NCI-H524 treated with DMSO at 0.1 percent for 48 hours (cell line): ENCODE results near the gene MLLT6.

ENCODE experiments used
- DNase-seq: peaks from one replicate; lab custom pipeline; 2025; lab: John Stamatoyannopoulos, UW

The MLLT6 gene

DNA sequence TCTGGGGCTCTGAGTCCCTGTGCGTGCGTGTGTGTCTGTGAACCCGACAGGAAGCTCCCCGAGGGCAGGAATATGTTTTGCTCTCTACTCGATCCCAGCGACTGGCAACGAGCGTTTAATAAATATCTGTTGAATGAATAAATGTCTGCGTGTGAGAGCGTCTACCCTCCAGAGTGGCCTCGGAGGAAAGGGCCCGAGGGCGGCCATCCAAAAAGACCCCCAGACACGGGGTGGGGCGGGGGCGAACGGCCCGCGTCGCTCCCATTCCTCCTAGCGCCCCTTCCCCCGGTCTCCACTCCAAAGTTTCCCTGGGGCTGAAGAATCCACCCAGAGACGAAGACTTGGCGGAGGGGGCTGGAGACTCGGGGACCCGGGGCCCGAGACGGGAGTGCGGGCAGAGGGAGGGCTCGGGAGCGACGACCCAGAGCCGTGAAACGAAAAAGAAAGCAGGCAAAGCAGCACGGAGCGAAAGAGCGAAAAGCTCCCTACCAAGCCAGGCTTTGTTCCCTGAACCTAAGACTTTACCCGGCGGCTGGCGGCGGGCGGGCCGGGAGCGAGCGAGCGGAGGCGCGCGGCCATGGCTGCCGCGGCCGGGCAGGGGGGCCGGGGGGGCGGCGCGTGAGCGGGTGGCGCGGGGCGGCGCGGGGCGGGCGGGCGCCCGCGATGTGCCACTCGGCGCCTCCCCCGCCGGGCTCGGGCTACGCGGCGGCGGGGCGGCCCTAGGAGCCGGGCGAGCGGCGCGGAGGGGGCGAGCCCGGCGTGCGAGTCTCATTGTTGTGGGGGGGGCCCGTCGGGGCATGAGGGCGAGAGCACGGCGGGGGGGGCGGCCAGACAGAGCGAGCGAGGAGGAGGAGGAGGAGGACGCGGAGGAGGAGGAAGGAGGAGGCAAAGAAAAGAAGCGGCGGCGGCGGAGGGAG lies at the start of gene MLLT6:
Gene MLLT6 (plus strand): TSS at position 668 of the 917 bp plus-strand sequence. CDS start 360 bp downstream, outside the sequence.
- no peak for DNase-seq

GRCh38 chr17:38656959-38657823 lies 47.9 kb upstream of the MLLT6 start:
- no peak for DNase-seq

- DNase-seq, result no peak
These were observed 47.0 kb upstream of the MLLT6 start for GRCh38 chr17:38657824-38658740.

- DNase-seq, result no peak
These were observed 46.2 kb upstream of the MLLT6 start for GRCh38 chr17:38658741-38659345.

DNA sequence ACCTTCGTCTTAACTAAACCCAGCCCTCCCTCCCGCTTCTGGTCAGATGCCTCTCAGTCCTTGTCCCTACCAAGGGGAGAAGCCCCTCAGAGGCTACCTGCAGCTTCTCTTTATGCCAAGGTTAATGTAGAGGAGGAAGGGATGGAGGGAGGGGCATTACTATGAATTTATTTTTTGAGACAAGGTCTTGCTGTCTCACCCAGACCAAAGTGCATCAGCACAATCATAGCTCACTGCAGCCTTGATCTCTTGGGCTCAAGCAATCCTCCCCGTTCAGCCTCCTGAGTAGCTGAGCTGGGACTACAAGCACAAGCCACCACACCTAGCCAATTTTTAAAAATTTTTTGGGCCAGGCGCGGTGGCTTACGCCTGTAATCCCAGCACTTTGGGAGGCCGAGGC lies 45.7 kb upstream of the MLLT6 start:
- DNase-seq, result no peak

- no peak for DNase-seq
These were observed 44.7 kb upstream of the MLLT6 start for GRCh38 chr17:38660097-38661025.

- DNase-seq, result peak; percentile 40
These were observed 41.8 kb upstream of the MLLT6 start for GRCh38 chr17:38663125-38663751.

- no peak for DNase-seq
These were observed 41.0 kb upstream of the MLLT6 start for GRCh38 chr17:38663964-38664644.

DNA sequence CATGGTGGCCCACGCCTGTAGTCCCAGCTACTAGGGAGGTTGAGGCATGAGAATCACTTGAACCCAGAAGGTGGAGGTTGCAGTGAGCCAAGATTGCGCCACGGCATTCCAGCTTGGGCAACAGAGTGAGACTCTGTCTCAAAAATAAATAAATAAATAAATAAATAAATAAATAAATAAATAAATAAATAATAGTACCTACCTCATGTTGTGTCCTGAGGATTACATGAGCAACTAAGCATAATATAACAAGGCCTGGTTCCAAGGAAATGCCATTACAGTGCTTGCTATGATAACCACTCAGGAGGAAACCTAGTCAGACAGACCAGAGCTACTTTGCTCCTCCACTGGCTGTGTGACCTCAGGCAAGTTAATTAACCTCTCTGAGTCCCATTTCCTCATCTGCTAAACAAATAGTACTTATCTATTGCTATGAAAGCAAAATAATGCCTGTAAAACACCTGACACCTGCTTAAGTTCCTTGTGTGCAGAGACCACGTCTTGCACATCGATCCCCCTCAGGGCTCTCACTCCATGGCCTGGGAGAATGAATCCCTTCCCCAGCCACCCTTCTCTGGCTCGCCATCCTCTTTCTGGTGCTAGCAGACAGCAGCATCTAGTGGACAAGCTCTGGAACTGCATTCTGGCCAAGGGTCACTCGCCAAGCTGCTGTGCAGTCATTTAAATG lies 37.8 kb upstream of the MLLT6 start:
- DNase-seq, result no peak

DNA sequence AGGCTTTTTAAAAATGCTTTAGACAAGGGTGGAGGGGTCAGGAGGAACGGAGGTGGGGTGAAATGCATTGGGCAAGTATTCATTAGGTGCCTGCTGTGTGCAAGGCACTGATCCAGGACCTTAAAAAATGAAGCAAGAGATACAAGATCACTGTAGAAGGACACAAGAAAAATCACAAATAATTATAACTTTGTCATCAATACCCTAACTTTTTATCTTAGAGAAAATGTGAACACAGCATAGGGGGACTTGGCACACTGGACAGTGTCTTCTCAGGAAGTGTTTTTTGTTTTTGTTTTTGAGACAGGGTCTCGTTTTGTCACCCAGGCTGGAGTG lies 37.3 kb upstream of the MLLT6 start:
- DNase-seq, result no peak

DNA sequence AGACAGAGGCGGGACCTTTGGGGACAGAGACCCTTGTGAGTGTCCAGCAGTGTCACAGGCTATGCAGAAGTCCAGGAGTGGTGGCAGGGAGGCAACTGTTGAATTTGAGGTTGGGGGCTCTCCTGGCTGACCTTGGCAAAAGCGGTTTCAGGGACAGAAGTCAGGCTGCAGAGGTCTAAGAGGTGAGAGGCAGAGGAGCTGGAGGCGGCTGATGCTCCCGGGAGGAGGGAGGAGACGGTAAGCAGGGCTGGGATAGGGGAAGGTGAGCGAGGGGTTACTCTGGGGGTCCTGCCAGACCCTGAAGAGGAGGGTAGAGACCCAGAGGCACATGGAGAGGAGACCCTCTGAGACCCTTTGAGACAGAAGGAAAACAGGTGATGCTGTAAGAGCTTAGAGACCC lies 35.6 kb upstream of the MLLT6 start:
- DNase-seq, result no peak

DNA sequence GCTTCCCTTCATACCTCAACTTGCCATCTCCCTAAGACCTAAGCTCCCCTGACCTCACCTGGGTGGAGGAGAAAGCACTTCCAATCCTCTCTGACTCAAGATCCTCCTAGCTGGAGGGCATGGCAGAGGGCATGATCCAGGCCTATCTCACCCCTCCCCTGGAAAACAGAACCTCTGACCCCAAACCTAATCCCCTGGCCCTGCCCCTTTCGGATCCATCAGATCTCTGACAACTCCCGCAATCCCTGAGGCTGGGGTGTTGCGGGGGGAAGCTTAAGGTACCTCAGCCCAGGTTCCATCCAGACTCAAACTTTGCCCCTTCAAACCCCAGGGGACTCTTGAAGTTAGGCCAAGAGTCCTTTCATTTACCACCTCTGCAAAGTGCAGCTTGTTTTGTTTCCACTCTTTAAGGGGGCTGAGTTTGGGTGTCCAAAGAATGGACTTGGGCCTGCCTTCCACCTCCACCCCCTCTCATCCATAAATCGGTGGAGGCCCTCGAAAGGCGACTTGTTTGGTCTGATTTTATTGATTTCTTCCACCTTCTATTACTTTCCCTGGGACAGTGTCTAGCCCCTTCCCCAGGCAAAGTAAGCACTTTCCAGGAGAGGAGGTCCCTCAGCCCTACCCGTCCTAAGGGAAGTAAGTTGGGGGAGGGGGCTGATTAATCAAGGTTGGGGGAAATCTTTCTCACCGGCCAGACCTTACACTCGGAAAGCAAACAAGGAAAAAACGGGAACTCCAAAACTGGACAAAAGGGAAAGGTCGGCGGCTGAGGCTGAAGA lies 32.9 kb upstream of the MLLT6 start:
- no peak for DNase-seq

DNA sequence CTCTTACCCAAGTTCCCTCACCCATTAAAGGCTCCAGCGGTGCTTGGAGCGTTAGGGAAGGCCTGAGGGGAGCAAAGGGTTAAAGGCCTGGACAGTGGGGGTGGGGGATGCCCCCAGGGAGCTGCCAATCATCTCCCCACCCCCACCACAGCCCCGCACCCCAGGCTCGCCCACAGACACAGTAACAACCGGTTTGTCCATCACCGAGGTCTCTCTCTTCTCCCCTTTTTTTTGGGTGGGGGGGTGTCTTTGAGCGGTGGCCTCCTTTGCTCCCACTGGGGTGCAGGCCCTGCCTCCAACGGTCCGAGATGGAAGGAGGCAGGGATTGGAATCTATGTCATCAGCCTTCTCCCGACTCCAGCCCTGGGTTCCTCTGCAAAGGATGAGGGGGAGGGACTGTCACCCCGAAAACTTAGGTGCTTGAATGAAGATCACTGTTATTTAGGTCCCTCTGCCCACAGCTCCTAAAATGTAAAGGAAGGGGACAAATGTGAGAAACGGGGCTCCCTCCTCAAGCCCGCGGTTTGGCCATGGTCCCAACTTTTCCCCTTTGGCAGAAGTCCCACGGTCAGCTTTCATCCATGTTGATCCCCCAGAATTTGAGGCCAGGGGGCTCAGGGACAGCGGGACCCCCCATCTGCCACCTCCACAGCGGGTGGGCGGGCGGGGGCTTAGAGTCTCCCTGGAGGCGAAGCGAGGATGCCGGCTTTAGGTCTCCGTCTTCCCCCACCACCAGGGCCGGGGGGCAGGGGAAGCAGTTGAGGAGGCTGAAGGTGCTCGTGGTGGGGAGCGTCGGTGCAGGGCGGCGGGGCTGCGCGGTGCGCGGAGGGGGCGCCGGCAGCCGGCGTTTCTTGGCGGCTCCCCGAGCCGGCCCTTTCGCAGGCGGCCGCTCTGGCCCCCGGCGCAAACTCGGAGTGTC lies 32.0 kb upstream of the MLLT6 start:
- DNase-seq, result no peak

- no peak for DNase-seq
These were observed 31.4 kb upstream of the MLLT6 start for GRCh38 chr17:38673707-38674013.

- no peak for DNase-seq
These were observed 30.9 kb upstream of the MLLT6 start for GRCh38 chr17:38674014-38674748.
